Activated CD4-positive, alpha-beta T cell treated with anti-CD3 and anti-CD28 coated beads for 1 hour (primary cell): Measurements from ENCODE around the gene MIS18BP1.
"Not testable (repeated sequence)": the region's sequence is repeated elsewhere in the genome, so short reads cannot be mapped to it uniquely, and the experiment has no call there.

Experiments
- DNase-seq: peaks from one replicate; pipeline ENCODE4 v3.0.0-alpha.2; 2020

The MIS18BP1 gene

DNA sequence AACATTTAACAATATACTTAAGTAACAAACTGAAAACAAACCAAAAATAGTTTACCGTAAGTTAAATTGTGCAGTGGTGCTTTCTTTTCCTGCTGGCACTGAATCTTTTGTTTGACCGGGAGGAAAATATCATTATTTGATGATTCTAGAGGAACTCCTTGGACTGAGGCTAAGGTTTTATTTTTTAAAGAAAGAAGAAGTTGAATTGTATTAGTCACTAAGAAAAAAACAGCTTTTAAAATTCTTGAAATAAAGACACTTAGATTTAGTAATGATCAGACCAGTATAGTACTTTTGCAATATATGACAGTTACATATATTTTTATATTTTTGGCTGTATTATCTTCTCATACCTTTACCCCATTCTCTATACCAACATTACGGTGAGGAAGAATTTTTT, 10.3 kb downstream of the MIS18BP1 start:
- no peak for DNase-seq

DNA sequence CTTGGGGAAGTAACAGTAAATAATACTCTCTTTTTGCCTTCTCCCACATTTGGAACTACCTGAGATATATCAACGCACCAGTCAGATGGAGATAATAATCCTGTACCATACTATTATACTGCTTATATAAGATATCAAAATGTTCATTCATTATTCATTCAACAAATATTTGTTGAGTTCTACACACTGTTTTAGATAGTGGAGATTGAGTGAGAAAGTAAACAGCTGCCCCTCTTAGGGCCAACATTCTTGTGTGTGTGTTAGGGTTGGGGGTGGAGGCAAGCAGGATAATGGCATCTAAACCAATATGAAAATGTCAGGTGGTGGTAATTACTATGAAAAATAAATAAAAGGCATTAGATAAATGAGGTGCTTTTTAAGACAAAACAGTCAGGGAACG, 14.0 kb downstream of the MIS18BP1 start:
- no peak for DNase-seq

DNA sequence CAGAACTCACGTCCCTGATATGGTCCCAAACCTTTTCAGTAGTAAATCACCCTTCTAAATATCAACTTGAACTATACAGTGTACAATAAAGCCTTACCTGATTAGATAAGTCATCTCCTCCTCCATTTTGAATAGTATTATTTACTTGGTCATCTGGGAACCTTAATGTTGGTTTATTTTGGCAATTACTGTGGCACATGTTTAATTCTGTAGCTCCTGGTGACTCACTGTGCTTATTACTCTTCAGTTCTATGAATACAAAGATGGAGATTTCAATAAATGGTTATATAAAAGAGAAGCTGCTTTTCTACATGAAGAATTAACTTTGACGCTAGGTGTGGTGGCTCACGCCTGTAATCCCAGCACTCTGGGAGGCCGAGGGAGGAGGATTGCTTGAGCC, 25.4 kb downstream of the MIS18BP1 start:
- no peak for DNase-seq

DNA sequence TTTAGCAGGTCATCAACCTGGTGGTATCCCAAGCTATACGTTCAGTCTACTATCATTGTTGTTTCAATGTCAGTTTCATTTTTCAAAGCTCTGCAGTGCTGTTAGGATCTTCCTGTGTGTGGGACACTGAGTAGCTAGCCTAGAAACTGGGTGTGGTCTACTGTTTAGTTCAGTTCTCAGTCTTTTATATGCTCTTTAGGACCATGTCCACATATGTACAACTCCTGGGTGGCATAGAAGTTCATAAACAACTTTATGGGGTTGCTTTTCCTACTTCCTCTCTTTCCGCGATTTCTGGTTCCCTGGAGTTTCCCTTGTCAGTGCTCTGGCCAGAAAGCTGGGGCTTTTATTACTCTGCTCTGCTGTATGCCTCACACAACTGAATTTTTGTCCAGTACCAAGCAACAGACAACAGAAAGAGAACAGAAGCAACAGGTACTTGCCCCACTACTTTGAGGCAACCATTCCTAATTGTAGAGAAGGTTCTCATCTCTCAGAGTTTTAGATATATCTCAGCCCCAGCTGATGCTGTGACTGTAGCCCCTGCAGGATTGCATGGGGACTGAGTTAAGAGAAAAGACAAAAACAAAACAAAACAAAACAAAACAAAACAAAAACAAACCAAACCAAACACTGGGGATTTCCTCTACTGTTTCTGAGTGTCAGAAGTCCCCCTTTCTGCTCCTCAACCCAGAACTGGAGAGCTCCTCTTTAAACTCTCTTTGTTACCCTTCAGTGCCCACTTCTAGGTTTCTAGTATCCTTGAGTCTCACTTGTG, 30.3 kb downstream of the MIS18BP1 start:
- DNase-seq: no peak

DNA sequence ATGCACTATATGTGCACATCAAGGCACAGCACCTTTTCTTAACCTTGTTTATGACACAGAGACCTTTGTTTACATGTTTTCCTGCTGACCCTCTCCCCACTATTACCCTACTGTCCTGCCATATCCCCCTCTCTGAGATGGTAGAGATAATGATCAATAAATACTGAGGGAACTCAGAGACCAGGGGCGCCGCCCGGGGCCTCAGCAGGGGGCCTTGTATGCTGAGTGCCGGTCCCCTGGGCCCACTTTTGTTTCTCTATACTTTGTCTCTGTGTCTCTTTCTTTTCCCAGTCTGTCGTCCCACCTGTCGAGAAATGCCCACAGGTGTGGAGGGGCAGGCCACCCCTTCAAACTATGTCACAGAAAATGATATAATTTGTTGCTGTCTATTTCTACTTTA, 38.7 kb downstream of the MIS18BP1 start:
- DNase-seq: not testable (repeated sequence)

DNA sequence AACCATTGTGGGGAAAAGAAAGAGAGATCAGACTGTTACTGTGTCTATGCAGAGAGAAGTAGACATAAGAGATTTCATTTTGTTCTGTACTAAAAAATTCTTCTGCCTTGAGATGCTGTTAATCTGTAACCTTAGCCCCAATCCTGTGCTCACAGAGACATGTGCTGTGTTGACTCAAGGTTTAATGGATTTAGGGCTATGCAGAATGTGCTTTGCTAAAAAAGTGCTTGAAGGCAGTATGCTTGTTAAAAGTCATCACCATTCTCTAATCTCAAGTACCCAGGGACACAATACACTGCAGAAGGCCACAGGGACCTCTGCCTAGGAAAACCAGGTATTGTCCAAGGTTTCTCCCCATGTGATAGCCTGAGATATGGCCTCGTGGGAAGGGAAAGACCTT, 39.3 kb downstream of the MIS18BP1 start:
- not testable (repeated sequence) for DNase-seq

DNA sequence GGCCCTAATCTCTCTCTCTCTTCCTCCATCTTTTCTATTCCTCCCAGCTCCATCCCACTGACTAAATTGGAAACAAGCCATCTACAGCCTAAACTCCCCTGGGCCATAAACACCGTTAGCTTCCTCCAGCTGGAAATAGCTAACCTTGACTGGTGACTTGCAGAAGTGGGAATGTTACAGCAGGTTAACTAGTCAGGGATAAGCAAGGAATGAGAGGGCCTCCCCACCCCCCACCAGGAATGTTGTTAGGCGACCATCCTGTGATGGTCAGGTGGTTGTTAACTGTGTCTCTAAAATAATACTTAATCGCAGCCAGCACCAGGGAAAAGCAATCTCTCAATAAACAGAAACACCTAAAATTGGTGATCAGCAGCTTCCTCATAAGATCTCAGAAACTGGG, 40.8 kb downstream of the MIS18BP1 start:
- no peak for DNase-seq

DNA sequence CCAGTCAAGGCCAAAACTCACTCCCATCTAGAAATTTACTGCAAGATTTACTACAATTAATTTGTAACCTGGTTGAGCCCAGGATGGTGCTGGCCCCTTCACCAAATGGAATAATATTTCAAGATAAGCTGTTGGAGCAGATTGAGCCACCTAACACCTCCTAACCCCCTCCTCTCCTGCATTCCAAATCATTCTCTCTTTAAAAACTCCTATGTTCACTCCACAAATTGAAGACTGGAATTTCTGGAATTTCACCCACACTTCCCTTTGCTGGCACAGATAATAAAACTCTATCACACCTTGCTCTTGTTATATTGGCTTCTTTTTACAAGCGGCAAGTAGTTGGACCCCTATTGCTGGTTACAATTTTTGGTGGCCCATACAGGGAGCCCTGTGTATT, 41.7 kb downstream of the MIS18BP1 start:
- DNase-seq: no peak

DNA sequence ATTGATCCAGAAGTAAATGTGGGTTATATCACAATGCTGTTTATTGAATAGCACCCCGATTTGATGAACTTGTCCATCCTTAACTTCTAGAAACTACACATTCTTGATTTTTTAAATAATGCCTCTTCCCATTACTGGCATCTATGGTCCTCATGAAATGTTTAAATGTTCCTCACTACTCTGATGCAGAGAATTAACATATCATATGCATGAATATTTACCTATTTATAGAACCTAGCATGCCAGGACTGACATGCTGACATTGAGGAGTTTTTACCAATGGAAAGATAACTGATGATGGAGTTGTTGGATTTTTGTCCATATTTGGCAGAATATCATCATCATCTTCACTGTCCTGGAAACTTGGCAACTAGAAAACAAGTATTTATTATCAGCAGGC, 42.8 kb downstream of the MIS18BP1 start:
- DNase-seq: no peak

DNA sequence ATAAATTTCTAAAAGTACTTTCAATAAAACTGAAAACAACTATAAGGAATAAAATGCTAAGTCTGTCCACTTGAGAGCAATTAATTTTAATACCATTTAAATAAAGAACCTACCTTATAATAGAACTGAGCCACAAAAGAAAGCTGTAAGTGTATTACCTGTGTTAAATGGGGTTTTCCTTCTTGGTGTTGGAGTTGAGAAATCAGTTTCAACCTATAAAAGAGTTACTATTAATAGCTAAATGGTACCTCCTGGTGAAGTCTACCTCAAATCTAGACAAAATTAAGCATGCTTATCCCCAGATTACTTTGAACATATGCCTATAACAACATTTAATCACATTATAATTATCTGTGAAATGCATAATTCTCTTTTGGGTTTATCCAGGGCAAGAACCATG, 48.8 kb downstream of the MIS18BP1 start:
- DNase-seq: no peak

DNA sequence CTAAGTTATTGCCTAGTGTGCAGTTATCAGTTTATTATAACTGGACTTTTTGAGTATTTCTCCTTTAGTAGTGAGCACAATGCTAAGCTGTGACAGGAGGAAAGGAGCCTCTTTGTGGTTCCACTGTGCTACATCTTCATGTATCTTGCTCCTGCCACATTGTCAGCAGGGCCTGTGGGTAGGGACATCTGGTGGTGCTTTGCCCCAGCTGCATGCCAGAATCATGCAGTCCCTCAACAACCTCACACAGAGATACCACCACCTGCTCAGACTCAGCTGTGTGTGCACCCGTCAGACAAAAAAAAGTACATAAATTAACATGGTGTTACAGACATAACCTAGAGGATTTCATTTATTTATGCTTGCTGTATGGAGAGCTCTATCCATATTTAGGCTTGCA, 51.1 kb downstream of the MIS18BP1 start:
- no peak for DNase-seq

DNA sequence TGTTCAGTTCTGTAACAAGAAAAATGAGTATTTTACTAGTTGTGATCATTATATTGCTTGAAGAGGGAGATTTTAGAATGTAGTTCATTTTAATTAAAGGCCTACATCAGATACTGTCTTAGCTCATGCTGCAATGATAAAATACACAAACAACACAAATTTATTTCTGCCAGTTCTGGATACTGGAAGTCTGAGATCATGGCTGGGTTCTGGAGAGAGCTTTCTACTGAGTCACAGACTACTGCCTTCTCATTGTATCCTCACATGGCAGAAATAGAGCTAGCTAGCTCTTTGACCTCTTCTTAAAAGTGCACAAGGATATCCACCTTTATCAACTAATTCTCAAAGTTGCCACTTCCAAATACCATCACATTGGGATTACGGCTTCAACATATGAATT, 53.8 kb downstream of the MIS18BP1 start:
- DNase-seq: no peak

DNA sequence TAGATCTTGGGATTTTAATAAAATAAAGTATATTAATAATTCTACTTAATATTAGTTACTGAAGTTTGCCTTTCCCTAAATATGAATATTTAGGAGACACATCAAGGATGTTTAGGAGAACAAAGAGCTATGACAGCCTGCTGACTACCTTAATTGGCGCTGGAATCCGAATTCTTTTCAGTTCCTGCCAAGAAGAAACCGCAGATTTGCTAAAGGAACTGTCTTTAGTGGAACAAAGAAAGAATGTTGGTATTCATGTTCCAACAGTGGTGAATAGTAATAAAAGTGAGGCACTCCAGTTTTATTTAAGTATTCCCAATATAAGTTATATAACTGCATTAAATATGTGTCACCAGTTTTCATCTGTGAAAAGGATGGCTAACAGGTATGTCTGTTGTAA, 54.5 kb downstream of the MIS18BP1 start:
- no peak for DNase-seq

DNA sequence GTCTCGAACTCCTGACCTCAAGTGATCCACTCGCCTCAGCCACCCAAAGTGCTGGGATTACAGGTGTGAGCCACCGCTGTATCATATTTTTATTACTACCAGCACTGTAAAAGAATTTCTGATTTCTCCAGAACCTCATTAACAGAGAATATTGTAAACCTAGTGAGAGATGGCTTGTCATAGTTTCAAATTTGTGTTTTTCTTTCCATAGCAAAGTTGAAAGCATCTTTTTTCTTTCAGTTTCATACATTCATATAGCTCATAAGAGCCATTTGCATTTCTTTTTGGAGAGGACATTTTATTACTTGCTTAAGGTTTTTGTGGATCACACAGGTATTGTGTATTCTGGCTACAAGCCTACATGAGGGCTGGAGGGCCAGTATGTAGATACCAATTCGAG, 58.0 kb downstream of the MIS18BP1 start:
- DNase-seq: no peak

DNA sequence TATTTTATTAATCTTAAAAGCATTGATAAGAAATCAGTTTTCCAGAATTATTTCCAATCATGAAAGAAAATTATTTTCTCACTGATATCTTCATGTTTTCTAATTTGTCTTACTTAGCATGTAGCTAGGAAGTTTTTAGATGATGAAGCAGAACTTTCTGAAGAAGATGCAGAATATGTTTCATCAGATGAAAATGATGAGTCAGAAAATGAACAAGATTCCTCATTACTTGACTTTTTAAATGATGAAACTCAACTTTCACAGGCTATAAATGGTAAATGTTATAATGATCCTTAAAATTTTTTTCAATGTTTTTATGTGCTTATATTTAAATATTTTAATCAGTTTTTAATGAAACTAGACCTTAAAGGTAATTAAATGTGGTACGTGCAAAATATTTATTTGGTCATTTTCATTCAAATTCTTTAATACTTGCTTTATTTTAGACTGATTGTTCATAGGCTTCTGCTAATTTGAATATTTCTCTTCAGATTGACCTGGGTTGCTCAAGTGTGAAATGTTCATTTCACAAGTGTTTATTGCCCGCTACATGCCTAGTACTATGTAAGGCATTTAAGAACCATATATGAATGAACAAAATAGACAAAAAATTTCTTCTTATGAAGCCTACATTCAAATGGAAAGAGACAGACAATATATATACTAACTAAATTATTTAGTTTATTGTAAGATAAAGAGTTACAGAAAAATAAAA, 67.7 kb downstream of the MIS18BP1 start:
- no peak for DNase-seq

DNA sequence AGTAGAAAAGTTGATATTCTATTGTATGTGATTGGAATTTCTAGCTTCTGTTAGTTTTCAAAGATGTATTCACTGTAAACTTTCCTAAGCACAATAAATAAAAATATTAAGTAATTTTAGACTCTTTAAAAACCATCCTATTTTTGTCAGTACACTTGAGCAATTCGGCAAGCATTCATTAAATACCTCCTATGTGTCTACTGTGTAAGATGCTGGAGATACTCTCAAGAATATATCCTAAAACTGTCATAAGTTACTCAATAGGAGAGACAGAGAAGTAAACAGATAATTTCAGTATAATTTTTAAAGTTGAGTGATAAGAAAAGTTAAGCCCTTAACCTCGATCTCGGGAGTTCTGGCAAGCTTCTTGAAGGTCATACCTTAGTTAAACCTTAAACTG, 71.2 kb downstream of the MIS18BP1 start:
- DNase-seq: no peak

DNA sequence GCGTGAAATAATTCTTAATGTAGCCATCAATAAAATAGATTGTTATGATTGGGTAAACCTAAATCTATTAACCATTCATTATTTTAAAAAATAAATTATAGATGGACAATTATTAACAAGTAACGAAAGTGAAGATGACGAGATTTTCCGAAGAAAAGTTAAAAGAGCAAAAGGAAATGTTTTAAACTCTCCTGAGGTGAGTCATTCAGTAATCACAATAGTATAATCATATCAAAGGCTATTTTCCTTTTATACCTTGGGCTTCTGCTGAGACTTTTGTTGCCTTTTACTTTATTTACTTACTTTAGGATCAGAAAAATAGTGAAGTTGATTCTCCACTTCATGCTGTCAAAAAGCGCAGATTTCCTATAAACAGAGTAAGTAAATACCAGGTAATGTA, 71.7 kb downstream of the MIS18BP1 start:
- no peak for DNase-seq

DNA sequence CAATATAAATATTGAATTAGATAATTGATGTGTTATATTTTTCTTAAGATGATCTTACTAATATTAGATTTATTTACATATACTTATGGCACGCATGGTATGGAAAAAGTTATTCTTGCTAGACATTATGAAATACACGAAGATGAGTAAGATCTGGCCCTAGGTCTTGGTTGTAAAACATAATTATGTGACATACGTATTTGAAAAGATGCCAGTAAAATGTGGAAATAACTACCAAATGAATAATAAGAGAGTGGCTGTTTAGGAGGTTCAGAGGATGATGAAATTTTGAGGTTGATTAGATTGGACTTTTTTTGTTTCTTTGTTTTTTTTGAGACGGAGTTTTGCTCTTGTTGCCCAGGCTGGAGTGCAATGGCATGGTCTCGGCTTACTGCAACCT, 75.9 kb downstream of the MIS18BP1 start:
- DNase-seq: no peak

DNA sequence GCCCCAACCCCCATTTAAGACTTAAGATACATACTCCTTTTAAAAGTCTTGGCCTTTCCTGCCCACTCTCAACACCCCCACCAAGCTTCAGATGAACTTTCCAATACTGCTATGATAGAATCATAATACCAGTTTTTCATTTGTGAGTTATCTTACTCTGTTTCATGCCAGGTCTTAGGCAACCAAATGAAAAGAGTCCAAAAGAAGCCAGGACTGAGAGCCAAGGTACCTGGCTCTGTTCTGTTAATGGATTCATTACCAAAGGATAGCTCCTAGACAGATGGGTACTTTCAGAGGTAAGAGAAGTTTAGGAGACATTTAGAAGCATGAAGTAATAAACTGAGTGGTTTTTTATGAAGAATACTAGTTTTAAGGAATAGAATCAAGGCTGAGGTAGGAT, 83.1 kb downstream of the MIS18BP1 start:
- DNase-seq: no peak

DNA sequence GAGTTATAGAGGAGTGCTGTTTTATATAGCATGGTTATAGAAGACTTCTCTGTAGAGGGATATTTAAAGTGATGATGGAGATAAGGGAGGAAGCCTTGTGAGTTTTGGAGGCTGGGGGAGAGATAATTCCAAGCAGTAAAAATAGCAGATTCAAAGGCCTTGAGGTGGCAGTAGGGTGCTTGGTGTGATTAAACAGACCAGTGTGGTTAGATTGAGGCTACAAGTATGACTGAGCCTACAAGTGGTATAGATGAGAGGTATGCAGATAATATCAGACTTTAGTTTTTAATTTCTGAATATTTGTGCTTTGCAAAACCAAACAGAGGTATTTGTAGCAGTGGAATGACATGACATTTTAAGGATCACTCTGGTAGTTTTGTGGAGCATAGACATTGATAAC, 96.9 kb downstream of the MIS18BP1 start:
- DNase-seq: no peak
